ENCODE measurements around the gene POLA1.

DNA sequence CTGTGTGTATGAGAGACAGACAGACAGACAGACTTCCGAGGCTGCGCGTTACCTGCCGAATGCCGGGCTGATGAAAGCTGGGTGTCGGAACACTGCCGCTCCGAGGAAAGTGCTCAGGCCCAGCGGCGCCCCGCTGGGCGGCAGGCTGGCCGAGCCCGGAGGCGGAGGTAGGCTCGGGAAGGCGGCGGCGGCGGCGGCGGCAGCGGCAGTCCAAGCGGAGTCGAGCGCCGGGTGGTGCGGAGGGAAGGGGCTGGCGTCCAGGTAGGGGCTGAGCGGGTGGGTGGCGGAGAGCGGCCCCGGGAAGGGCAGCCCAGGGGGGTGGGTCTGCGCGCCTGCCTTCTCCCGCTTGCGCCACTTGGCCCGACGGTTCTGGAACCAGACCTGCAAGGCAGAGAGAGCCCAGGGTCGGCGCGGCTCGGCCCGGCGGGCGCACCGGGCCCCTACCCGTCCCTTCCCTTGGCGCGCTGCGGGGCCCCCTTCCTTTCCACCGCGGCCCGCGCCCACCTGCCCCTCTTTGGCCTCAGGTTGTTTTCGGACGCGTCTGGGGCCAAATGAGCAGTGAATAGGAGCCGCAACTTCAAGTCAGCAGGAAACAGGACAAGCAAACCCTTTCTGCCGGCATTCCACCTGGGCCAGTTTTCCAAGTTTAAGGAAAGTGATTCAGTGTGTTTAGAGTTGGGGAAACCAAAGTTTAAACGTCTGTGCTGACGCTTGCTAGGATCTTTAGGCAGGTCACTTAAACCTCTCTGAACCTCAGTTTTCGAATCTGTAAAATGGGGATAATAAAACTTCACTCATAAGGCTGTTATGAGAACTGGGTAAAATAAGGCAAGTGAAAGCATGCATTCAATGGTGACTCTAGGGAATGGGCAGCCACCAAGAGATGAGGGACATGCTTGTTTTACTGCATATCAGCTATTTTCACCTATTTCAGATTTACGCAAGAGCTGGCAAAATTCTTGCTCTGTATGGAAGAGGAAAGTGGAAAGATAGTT lies 313.6 kb downstream of the POLA1 start:
- TF ChIP-seq, protein P1, sequence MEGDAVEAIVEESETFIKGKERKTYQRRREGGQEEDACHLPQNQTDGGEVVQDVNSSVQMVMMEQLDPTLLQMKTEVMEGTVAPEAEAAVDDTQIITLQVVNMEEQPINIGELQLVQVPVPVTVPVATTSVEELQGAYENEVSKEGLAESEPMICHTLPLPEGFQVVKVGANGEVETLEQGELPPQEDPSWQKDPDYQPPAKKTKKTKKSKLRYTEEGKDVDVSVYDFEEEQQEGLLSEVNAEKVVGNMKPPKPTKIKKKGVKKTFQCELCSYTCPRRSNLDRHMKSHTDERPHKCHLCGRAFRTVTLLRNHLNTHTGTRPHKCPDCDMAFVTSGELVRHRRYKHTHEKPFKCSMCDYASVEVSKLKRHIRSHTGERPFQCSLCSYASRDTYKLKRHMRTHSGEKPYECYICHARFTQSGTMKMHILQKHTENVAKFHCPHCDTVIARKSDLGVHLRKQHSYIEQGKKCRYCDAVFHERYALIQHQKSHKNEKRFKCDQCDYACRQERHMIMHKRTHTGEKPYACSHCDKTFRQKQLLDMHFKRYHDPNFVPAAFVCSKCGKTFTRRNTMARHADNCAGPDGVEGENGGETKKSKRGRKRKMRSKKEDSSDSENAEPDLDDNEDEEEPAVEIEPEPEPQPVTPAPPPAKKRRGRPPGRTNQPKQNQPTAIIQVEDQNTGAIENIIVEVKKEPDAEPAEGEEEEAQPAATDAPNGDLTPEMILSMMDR (IDR thresholded peaks at IDR 0.05), result no peak
- no peak for TF ChIP-seq POLR2AphosphoS5 (IDR thresholded peaks at IDR 0.05)
- TF ChIP-seq POLR2A (IDR thresholded peaks at IDR 0.05), result no peak
